Activated T-helper 1 cell treated with anti-CD3 and anti-CD28 coated beads, Interleukin-2, amount 50 U/mL, for 16 hours (primary cell): ENCODE measurements around the gene ADAMTS1.

Experiments used
- DNase-seq, 2 donors: peaks; one replicate each; pipeline ENCODE4 v3.0.0-alpha.2; 2020; ENCODE audit warnings: low read depth in 1 of 2, low spot score in 1 of 2

ADAMTS1 gene

DNA sequence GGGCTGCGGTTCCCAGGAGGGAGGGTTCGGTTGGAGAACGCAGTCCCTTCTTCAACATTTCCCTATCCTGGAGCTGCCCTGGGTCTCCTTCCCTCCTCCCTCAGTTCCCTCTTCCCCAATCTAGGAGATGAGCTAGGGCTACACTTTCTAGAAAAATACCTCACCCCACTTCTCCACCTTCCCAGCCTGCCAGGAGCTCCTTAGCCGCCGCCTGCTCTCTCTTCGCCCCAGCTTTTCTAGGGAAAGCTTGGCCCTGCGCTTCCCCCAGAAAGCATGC, 488 bp upstream of the ADAMTS1 start:
- no peak for DNase-seq

DNA sequence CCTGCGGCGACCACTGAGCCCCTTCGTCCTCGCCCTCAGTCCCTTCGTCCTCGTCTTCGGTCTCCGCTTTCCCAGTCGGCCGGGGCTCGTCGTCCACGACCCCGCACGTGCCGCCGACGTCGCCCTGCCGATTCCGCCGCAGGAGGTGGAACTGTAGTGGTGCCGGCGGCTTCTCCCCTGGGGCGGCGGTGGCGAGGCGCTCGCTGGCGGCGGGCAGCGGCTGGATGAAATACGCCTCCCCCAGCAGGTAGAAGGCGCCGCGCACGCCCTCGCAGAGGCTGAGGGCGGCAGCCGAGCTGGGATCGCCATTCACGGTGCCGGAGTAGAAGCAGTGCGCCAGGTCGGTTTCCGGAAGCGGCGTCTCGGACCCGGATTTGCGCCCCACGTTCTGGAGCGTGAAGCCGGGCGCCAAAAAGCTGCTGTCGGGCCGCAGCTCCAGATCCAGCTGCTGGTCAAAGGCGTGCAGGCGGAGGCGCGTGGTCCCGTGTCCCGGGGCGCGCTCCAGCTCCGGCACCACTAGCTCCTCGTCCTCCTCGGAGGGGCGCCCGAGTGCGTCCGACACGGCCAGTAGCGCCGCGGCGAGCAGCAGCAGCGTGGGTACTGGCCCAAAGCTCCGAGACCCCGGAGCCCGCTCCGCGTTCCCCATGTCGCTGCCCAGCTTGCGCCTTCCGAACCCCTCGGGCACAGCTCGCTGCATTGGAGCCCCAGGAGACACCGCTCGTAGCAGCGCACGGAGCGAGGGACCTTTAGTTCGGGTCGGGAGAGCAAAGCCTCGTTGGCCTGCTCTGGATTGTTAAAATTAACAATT, 747 bp downstream of the ADAMTS1 start:
- DNase-seq: no peak

DNA sequence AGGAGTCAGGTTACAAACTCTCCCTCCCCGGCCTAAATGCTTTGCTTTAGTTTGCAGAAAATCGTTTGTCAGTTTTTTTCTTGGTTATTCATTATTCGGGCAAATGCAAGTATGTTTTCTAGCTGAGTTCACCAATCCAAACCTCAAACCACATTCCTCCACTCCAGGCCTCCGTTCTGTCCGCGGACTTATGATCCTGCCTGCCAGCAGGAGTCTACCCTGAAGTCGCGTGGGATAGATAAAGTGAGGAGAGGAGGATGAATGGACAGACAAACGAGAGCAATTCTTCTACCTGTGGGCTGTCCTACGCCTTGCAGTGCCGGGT, 1.3 kb downstream of the ADAMTS1 start:
- DNase-seq: no peak

DNA sequence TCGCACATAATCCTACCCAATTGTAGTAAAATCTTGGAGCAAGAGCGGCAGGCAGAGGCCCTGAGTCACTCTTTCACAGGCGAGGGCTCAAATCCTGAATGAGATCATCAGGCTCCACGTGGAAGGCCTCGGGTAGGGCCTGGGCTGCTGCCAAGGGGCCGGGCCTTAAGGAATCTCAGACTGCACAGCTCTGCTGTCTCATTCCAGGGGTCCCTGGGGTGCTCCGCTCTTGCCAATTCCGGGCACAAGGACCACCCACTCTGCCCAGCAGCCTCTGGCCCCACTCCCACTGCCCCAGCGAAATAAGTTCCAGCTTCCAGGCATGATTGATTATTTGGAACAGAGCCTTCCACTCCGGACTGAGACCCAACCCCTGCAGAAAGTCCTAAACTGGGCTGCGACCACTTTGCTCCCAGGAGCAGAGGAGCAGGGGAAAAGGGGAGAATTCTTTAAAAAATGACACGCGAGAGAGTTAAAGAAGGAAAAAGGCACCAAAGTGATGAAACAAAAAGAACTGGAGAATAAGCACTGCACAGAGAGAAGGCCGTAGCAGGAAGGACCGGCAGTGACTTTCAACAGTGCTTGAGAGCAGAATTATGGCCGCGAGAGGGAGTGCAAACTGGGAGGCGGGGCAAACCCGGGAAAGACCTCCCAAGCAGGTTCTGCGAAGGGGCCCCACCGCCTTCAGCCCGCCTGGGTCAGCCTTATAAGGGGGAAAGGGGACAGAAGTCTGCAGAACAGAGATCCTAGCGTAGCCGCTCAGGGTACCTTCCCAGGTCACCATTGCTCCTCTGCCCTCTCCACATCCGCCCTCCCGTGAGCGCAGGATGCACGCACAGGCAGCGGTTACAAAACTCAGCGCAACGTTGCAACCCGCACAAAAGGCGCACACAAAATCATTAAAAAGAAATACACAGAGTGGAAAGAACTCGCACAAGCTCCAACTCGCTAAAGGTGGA, 2.0 kb downstream of the ADAMTS1 start:
- DNase-seq: no peak

DNA sequence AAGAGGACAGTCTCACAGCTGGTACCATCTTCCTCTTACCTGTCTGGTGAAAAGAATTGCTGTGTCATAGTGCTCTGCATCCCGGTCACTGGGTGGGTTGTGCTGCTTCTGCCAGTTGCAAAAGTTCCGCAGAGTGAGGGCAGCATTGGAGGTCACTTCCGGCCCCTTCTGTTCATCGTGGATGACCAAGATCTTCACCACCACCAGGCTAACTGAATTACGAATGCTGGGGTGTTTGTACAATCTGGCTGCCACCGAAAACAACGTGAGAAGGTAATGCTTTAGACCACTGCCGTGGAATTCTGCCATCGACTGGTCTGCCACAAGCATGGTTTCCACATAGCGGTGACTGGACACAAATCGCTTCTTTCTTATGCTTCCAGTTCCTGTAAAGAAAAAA, 2.9 kb downstream of the ADAMTS1 start:
- DNase-seq: no peak

DNA sequence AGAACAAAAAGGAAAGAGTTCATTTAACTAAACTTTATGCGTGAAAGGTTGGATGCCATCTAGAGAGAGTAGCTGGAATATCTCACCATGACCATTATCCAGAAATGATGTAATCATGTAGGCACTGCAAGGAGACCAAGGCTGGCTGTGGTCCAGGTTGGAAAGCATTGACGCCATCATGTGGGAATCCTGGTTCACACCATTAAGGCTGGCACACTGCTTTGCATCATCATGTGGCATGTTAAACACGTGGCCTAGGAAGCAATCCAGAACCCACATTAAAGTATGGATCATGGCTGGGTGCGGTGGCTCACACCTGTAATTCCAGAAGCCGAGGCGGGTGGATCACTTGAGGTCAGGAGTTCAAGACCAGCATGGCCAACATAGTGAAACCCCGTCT, 4.3 kb downstream of the ADAMTS1 start:
- DNase-seq: no peak

- DNase-seq: no peak
Observed at GRCh38 chr21:26840201-26840600, 5.0 kb downstream of the ADAMTS1 start.

GRCh38 chr21:26837539-26837938, 7.7 kb downstream of the ADAMTS1 start:
- DNase-seq: no peak

DNA sequence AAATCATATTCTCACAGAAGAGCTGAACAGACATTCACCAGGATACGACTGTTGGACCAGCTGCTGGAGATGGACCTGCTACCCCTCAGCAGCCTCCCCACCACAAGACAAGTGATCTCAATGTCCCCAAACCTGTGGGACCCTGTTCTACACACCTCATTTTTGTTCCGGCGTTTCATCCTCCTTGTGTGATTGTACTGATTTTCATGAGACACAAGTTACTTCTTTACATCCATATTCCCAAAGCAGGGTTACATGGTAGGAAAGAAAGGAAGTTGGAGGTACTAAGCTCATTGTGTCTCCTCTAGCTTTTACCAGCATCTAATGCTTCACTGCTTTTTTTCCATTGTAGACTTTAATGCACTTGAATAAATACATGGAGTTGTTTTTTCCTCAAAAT, 8.7 kb downstream of the ADAMTS1 start:
- no peak for DNase-seq

DNA sequence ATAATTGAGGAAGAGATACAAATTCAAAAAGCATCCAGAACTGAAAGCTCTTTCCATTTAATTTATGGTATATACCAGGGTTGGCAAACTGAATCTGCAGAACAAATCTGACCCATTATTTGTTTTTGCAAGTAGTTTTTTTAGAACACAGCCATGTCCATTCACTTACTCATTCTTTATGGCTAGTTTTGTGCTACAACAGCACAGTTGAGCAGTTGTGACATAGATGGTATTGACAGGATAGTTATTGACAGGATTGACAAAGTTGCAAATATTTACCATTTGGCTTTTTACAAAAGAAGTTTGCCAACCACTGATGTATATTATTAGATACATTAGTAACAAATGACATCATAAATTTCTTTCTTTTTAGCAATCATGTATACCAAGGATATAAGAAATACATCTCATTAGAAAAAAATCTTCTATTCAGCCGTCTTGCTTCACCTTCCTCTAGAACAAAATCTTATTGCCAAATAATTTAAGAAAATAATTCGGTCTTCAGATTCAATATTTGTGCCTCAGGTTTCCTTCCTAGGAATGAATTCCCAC, 9.4 kb downstream of the ADAMTS1 start:
- no peak for DNase-seq

DNA sequence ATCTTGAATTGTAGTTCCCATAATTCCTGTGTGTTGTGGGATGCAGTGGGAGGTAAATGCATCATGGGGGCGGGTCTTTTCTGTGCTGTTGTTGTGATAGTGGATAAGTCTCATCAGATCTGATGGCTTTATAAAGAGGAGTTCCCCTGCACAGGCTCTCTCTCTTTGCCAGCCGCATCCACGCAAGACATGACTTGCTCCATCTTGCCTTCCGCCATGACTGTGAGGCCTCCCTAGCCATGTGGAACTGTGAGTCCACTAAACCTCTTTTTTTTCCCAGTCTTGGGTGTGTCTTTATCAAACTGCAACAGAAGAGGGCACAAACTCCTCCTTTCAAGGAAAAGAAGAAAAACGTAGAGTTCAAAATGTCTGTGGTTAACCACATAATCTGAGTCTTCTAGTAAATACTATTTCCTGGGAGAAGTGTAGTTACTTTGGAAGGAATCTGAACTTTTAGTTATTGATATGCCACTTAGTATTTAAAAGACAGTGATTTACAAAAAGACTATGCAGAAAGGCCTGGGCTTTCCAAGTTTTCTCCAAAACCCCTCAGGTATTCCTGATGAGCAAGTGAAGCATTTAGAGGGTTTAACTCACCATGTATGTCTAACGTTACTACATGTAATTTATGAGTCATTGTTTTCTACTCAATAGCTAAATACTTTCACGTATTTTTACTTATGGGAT, 10.0 kb downstream of the ADAMTS1 start:
- no peak for DNase-seq

GRCh38 chr21:26834181-26834905, 10.9 kb downstream of the ADAMTS1 start:
- DNase-seq: no peak

DNA sequence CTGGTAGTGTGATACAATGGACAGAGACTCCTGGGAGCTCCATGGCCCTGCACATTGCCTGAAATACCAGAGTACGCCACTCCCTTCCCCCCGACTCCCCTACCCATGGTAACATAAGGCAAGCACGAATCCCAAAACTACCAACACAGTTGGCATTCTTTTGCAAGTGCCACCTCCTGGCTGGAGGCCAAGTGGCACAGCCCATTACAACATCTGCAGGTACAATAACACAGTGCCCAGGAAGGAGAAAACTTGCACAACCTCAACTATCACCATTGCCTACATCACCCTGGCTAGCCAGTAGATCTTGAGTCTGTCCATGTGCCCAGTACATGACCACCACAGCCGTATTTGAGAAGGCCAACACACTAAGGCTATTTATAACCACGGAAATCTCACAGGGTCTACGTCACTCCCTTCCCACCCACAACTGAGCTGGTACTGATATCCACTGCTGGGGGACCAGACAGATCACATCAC, 11.7 kb downstream of the ADAMTS1 start:
- no peak for DNase-seq

DNA sequence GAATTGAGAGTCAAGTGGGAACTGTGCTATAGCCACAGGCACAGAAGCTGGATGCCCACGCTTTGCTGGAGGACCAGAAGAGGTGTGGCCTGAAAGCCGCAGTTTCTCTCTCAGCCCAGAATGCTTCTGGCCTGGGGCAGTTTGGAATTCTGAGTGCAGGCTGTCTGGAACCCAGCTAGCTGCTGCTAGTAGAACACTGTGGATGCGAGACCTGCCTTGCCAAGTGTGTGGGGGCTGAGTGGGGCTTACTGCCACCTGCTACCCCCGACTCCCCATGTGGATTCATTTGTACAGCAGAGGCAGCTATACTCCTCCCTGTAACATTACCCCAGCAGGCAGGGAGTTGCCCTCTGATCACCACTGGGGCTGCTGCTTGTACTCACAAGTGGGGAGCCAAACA, 12.2 kb downstream of the ADAMTS1 start:
- no peak for DNase-seq

GRCh38 chr21:26832546-26832945, 12.7 kb downstream of the ADAMTS1 start:
- DNase-seq: no peak

- DNase-seq: no peak
Observed at GRCh38 chr21:26826801-26827200, 18.4 kb downstream of the ADAMTS1 start.

- no peak for DNase-seq
Observed at GRCh38 chr21:26820509-26820908, 24.7 kb downstream of the ADAMTS1 start.

- no peak for DNase-seq
Observed at GRCh38 chr21:26819740-26820324, 25.4 kb downstream of the ADAMTS1 start.

DNA sequence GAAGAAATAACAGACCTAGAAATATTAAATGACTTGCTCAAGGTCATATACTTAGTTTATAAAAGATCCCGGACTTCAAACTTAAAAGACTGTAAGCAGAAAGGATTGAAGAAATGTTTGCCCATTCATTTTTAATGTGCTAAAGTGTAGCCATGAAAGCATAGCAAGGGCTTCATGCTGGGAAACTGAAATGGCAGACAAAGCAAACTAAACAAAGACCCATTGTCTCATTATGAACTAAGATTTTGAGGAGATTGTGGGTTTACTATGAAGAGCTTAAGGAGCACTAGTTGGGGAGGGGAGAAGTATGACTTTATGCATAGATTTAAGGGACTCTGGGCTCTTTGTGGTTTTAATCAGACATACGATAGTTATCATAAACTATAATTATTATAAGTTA, 26.3 kb downstream of the ADAMTS1 start:
- no peak for DNase-seq

- no peak for DNase-seq
Observed at GRCh38 chr21:26815197-26815596, 30.0 kb downstream of the ADAMTS1 start.

GRCh38 chr21:26814386-26814785, 30.8 kb downstream of the ADAMTS1 start:
- no peak for DNase-seq
